NCI-H82 treated with DMSO at 0.1 percent for 48 hours (cell line): ENCODE data around the gene GART.
"Not testable (repeated sequence)": the region's sequence is repeated elsewhere in the genome, so short reads cannot be mapped to it uniquely, and the experiment has no call there.

ENCODE experiments used
- DNase-seq: peaks from one replicate; lab custom pipeline; 2025; ENCODE audit not compliant: unreplicated experiment; lab: John Stamatoyannopoulos, UW

The GART gene

DNA sequence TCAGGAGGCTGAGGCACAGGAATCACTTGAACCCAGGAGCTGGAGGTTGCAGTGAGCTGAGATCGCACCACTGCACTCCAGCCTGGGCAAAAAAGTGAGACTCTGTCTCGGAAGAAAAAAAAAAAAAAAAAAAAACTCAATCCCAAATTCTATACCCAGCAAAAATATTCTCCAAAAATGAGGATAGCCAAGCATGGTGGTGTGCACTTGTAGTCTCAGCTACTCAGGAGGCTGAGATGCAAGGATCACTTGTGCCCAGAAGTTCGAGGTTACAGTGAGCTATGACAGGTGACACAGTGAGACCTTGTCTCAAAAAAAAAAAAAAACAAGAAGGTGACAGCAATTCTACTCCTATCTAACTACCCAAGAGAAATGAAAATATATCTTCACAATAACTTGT, 68.6 kb downstream of the GART start:
- DNase-seq, result no peak

DNA sequence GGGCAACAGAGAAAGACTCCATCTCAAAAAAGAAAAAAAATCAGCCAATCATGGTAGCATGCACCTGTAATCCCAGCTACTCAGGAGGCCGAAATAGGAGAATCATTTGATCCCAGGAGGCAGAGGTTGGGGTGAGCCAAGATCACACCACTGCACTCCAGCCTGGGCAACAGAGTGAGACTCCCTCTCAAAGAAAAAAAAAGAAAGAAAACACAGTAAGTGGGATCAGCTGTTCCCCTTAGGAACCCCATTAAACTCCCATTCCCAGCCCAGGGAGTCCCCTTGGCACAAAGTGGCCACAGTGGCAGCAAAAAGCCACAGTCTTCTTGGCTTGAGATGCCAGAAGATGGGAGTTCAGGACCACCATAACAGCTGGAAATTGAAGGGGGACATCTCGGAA, 71.2 kb downstream of the GART start:
- no peak for DNase-seq

DNA sequence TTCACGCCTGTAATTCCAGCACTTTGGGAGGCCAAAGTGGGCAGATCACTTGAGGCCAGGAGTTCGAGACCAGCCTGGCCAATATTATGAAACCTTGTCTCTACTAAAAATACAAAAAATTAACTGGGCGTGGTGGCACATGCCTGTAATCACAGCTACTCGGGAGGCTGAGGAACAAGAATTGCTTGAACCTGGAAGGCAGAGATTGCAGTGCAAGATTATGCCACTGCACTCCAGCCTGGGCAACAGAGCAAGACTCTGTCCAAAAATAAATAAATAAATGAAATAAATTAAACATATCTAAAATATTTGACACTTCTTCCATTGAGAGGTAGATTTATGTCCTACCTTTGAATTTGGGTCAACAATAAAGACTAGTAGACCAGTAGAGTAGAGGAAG, 72.7 kb downstream of the GART start:
- not testable (repeated sequence) for DNase-seq

DNA sequence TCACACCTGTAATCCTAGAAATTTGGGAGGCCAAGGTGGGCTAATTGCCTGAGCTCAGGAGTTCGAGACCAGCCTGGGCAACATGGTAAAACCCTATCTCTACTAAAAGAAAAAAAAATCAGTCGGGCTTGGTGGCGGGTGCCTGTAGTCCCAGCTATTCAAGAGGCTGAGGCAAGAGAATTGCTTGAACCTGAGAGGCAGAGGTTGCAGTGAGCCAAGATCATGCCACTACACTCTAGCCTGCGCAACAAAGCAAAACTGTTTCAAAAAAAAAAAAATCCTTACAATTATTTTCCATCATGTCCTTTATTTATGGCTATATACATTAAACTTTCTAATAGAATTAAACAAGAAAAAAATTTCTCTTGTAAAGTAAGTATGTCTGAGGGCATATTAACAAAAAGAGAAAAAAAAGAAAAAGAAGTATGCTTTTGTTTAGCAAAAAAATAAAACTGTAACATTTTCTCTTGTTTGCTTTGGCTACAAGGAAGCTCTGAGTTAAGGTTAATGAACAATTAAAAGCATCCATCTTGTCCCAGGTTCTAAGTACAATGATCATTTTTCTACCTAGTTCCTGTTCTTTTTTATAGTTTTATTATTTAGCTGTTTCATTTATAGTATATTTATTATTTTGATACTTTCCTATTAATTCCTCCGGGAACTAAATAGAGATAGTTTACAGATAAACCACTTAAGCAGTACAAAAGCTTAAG, 80.2 kb downstream of the GART start:
- DNase-seq, result no peak

DNA sequence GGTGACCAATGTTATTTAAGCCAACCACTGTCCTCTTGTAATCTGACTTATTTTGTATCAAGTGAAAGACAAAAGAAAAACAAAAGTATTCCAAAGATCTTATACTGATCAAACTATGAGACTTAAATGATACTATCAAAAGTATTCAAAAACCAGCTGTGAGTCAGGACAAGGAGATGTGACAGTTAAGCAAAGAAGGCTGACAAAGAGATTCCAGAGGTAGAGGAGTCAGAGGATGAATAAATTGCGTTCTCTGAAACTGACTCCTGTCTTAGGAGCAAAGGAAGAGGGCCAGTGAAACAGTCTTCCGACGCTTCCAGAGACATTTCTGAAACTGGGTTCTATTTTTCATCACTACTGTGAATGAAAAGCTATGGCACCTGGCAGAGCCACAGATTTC, 83.1 kb downstream of the GART start:
- no peak for DNase-seq

DNA sequence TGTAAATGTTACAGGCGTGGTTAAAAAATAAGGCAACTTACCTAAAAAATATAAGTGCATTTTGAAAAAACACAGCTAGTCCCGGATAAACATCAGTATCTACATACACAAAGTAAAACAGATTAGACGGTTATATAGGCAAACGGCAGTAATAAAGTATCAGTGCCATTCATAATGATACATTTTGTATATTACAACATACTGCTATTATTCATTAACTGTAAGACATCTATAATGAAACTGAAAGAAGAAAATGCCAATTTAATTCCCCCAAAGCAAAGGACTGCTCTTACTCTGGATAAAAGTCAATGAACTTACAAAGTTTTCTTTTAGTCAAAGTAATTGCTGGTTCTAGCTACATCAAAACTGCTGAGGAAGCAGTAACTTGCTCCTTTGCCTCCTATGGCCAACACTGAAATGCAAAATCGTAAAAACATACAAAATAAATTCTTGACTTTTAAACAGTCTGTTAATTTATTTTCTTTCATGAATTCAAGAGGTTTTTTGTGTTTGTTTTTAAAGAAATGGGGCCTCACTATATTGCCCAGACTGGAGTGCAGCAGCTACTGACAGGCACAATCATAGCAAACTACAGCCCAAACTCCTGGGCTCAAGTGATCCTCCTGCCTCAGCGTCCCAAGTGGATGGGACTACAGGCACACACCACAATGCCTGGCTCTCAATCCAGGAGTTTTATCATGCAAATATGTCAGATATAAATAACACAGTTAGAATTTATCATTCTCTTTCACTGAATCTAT, 86.1 kb downstream of the GART start:
- DNase-seq, result no peak
